CD4-positive, alpha-beta T cell treated with Interleukin-15 for 4 hours (primary cell): ENCODE measurements around the gene XXYLT1.
"Not testable (repeated sequence)": the region's sequence is repeated elsewhere in the genome, so short reads cannot be mapped to it uniquely, and the experiment has no call there.

Experiments used
- DNase-seq: peaks from one replicate; pipeline ENCODE4 v3.0.0-alpha.2; 2020; ENCODE audit warnings: low spot score

The XXYLT1 gene, protein sequence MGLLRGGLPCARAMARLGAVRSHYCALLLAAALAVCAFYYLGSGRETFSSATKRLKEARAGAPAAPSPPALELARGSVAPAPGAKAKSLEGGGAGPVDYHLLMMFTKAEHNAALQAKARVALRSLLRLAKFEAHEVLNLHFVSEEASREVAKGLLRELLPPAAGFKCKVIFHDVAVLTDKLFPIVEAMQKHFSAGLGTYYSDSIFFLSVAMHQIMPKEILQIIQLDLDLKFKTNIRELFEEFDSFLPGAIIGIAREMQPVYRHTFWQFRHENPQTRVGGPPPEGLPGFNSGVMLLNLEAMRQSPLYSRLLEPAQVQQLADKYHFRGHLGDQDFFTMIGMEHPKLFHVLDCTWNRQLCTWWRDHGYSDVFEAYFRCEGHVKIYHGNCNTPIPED

DNA sequence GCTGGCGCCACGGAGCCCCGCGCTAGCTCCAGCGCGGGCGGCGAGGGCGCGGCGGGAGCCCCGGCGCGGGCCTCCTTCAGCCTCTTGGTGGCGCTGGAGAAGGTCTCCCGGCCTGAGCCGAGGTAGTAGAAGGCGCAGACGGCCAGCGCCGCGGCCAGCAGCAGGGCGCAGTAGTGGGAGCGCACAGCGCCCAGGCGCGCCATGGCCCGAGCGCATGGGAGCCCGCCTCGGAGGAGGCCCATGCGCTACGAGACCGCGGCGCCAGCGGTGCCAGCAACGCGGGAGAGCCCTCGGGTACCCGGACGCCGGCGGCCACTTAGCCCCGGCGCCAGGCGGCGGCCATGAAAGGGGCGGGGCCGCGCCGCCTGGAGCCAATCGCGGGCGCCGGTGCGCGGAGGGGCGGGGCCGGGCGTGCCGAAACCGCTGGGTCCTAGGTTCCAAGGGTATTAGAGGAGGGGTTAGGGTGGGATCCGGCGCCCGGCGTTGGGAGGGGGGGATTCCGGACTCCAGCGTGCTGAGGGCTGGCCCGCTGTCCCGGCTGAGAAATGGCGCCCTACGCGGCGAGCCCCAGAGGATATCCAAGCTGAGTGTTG, at the start of gene XXYLT1:
TSS of gene XXYLT1 (minus strand) at position 343 of the 593 bp plus-strand sequence. CDS start at position 242, 101 bp downstream.
- DNase-seq = peak; percentile 91

DNA sequence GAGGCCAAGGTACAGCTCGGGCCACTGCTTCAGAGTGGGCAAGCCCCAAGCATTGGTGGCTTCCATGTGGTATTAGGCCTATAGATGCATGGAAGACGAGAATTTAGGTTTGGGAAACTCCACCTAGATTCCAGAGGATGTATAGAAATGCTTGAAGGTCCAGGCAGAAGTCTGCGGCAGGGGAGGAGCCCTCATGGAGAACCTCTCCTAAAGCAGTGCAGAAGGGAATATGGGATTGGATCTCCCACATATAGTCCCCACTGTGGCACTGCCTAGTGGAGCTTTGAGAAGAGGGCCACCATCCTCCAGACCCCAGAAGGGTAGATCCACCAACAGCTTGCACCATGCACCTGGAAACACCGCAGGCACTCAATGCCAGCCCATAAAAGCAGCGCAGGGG, 48.1 kb upstream of the XXYLT1 start:
- DNase-seq = no peak

GRCh38 chr3:195312714-195313113, 41.8 kb upstream of the XXYLT1 start:
- no peak for DNase-seq

- DNase-seq = no peak
Measured at GRCh38 chr3:195307711-195308110, 36.8 kb upstream of the XXYLT1 start.

DNA sequence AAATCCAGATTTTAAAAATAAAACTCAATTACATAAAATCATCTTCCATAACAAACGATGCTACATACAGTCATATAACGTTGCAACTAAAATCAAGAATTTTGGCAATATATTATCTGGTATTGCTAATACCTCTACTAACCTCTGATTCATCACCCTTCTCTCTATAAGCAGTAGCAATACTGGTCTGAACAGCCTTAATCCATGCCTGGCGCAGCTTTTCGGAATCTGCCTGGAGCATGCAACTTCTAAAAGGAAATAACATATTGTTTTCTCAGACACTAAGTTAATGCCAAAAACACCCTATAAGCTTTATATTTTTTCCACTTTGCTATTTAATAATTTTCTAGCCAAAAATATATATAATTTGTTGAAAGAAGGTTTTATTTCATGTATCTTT, 35.4 kb upstream of the XXYLT1 start:
- no peak for DNase-seq

DNA sequence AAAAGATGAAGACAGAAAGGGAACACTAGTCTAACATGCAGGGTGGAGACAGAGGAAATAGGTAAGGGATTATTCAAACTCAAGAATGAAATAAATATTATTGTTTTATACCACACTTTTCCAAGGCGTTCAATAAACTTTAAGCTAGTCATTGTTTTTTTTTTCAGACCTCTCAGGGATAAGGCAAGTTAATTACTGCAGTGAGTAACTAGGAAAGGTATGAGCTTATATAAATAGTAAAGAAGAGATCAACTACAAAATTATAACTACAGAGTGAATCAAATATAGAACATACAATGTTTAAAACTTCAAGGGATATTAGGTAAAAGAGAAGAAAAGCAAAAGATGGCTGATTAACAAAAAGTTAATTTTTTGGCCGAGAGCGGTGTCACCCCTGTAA, 31.5 kb upstream of the XXYLT1 start:
- DNase-seq = no peak

GRCh38 chr3:195297446-195297845, 26.5 kb upstream of the XXYLT1 start:
- DNase-seq = no peak

GRCh38 chr3:195296662-195297061, 25.7 kb upstream of the XXYLT1 start:
- DNase-seq = no peak

DNA sequence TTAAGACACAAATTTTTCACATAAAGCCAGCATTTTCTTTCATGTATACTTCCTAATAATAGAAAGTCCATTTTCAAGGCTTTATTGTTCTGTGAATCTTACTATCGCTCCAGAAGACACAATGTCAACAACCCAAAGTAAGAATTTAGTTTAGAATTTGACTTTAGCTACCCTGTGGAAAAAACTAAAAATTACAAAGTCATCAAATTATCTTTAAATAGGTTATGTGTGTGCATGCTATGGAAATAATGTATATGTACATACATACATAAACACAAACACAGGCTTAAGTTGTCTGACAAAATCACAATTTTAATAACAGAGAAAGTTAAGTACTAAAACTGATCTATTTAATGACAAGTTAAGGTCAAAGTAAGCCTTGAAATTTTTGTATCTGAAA, 20.2 kb upstream of the XXYLT1 start:
- no peak for DNase-seq

DNA sequence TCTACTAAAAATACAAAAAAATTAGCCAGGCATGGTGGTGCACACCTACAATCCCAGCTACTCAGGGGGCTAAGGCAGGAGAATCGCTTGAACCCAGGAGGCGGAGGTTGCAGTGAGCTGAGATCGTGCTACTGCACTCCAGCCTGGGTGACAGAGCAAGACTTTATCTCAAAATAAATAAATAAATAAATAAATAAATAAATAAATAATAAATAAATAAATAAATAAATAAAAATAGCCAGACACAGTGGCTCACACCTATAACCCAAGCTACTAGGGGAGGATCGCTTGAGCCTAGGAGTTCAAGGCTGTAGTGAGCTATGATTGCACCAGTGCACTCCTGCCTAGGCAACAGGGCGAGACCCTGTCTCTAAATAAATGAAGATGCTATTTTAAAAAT, 19.7 kb upstream of the XXYLT1 start:
- not testable (repeated sequence) for DNase-seq

DNA sequence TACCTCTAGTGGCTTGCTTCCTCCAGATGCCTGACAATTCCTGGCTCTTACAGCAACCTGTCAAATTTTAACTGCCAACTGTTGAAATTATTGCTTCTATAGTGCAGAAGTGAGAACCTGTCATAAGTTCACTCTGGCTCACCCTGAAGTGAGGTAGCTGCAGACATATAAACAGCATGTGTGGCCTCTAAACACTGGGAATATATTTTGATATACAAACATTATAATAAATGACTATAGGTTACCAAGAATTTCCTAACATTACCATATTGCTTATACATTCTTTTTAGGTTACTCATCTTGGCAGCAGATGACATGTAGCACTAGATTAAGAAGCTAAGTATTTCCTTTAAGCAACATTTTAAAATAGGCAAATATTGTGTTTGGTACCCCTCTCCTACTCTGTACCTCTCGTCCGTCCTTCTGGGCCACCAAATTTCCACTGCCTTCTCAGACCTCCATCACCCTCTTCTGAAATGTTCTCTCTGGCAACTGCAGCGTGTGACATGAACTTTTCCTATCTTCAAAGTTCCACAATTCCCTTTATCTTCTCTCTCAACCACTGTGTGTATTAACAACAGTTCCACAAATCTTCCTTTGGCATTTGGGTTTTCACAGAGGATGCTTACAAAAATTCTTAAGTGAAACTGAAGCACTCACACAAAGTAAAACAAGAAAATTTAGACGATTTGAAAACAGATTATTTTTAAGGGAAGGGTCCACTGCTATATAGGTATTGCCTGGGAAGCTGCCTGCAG, 15.3 kb upstream of the XXYLT1 start:
- DNase-seq = no peak

GRCh38 chr3:195285372-195285771, 14.4 kb upstream of the XXYLT1 start:
- DNase-seq = no peak

- no peak for DNase-seq
Measured at GRCh38 chr3:195284842-195285241, 13.9 kb upstream of the XXYLT1 start.

GRCh38 chr3:195282961-195283360, 12.0 kb upstream of the XXYLT1 start:
- DNase-seq = no peak

GRCh38 chr3:195274259-195274966, 3.5 kb upstream of the XXYLT1 start:
- DNase-seq = no peak

- peak; percentile 87 for DNase-seq
Measured at GRCh38 chr3:195271410-195272243, 668 bp upstream of the XXYLT1 start.

DNA sequence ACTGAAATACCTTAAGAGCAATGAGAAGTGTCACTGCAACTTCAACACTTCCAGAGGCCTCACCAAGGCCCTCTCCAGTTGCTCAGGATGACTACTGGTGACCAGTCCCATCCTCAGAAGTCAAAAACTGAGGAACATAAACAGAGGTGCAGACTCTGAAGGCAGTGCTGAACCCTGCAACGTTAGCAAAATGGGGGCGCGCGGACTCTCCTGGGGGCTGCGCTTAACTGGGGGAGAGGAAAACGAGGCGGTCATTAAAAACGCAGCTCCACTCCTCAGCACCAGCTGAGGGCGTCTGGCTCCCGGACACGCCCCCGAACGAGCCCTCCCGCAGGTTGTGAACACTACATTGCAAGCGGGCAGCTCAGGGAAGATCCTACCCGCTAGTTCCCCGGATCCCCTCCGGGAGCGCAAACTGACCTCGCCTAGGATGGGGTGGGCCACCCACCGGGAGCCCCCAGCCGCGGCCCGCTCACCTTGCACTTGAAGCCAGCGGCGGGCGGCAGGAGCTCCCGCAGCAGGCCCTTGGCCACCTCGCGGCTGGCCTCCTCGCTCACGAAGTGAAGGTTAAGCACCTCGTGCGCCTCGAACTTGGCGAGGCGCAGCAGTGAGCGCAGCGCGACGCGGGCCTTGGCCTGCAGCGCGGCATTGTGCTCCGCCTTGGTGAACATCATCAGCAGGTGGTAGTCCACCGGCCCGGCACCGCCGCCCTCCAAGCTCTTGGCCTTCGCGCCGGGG, 711 bp downstream of the XXYLT1 start:
- peak; percentile 12 for DNase-seq

DNA sequence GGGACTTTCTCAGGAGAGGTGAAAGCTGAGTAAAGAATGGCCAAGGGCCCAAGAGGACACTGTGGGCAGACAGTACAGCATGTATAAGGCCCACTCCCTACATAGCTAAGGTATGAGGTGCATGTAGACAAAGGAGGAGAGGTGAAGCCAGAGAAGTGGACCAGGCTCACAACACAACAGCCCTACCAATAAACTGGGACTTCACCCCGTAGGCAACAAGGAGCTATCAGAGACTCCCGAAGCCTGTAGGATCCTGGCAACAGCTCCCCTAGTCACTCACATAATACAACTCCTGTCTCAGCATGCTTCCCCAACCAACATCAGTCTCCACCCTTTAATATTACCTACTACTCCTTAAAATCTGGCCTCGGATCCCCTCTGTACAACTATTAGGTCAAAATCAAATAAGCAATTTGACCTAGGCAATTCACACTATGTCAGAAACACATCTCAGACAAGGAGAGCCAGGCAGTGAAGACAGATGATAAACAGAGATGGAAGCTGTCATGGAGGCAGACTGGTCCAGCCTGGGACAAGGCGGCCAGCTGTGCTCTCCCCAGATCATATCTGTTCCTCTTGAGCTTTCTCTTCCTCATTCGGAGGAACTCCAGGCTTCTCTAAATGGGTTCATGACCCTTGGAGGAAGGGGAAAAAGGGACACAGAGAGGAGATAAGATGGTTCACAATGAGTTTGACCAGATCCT, 1.4 kb downstream of the XXYLT1 start:
- DNase-seq = no peak

GRCh38 chr3:195268576-195269309, 2.2 kb downstream of the XXYLT1 start:
- DNase-seq = no peak
